Head of caudate nucleus (tissue), 42 donors: ENCODE results near the gene PACSIN2.
"Not testable (repeated sequence)": the region's sequence is repeated elsewhere in the genome, so short reads cannot be mapped to it uniquely, and the experiment has no call there.

Source experiments
- DNase-seq, 42 donors: peaks; one replicate each; pipeline versions ENCODE4 v3.0.0 to v3.0.0-alpha.2; 2020 to 2021; ENCODE audit warnings: mixed read lengths in 7 of 42
- intact Hi-C: fragments of 100-400 bp; cut with DNase I; formaldehyde crosslinking; loops from one replicate; pipeline ENCODE4 v1.15.0; 2022

Gene PACSIN2

GRCh38 chr22:43013355-43014315 lies 1.3 kb downstream of the PACSIN2 start:
- no peak for DNase-seq
- intact Hi-C loops = loop anchor here (2.0 kb wide), 1 partner anchor 157 kb away; the partner anchor contains the start of gene ARFGAP3

- intact Hi-C loops = no loop called here
- no peak for DNase-seq
Measured at GRCh38 chr22:43012390-43012789, 2.6 kb downstream of the PACSIN2 start.

GRCh38 chr22:43011079-43011478 lies 3.9 kb downstream of the PACSIN2 start:
- no peak for DNase-seq
- intact Hi-C loops = no loop called here

- intact Hi-C loops = no loop called here
- DNase-seq = no peak
Measured at GRCh38 chr22:43009444-43009843, 5.5 kb downstream of the PACSIN2 start.

- no peak for DNase-seq
- intact Hi-C loops = no loop called here
Measured at GRCh38 chr22:43008921-43009320, 6.0 kb downstream of the PACSIN2 start.

- intact Hi-C loops = no loop called here
- no peak for DNase-seq
Measured at GRCh38 chr22:43008509-43008908, 6.4 kb downstream of the PACSIN2 start.

- intact Hi-C loops = no loop called here
- no peak for DNase-seq
Measured at GRCh38 chr22:43007519-43008102, 7.3 kb downstream of the PACSIN2 start.

GRCh38 chr22:43006753-43007152 lies 8.2 kb downstream of the PACSIN2 start:
- intact Hi-C loops = no loop called here
- no peak for DNase-seq

GRCh38 chr22:43006016-43006505 lies 8.9 kb downstream of the PACSIN2 start:
- intact Hi-C loops = no loop called here
- DNase-seq = no peak

GRCh38 chr22:43005106-43005505 lies 9.8 kb downstream of the PACSIN2 start:
- no peak for DNase-seq
- intact Hi-C loops = no loop called here

- intact Hi-C loops = no loop called here
- DNase-seq = no peak
Measured at GRCh38 chr22:43004362-43005035, 10.4 kb downstream of the PACSIN2 start.

GRCh38 chr22:43002202-43002586 lies 12.8 kb downstream of the PACSIN2 start:
- DNase-seq = no peak
- intact Hi-C loops = no loop called here

GRCh38 chr22:43001271-43002201 lies 13.4 kb downstream of the PACSIN2 start:
- DNase-seq = peak in 11 of 42 donors; percentile 18 to 62 (median 40)
- intact Hi-C loops = no loop called here

- intact Hi-C loops = no loop called here
- DNase-seq = peak in 41 of 42 donors; percentile 29 to 92 (median 68)
Measured at GRCh38 chr22:43000441-43001175, 14.3 kb downstream of the PACSIN2 start.

GRCh38 chr22:42997582-42998090 lies 17.3 kb downstream of the PACSIN2 start:
- intact Hi-C loops = no loop called here
- no peak for DNase-seq

GRCh38 chr22:42996646-42997365 lies 18.1 kb downstream of the PACSIN2 start:
- DNase-seq = no peak
- intact Hi-C loops = no loop called here

- intact Hi-C loops, DNase-seq: not testable (repeated sequence)
Measured at GRCh38 chr22:42995654-42996053, 19.3 kb downstream of the PACSIN2 start.
